Epithelial cell of prostate (primary cell): Measurements from ENCODE around the gene PHLDA2.

Experiments used
- DNase-seq: peaks from one replicate; pipeline ENCODE4 v3.0.0-alpha.2; 2011; ENCODE audit warnings: low read depth, low spot score
- H3K27ac ChIP-seq: fragments of 450-650 bp; 2 replicates; pipeline ENCODE4 v1.5.1; 2017; ENCODE audit warnings: mild to moderate bottlenecking

Gene PHLDA2

GRCh38 chr11:2931420-2931746 is 2.2 kb upstream of the PHLDA2 start:
- peak overlapping the region; percentile 98 for H3K27ac ChIP-seq
- DNase-seq, result no peak

DNA sequence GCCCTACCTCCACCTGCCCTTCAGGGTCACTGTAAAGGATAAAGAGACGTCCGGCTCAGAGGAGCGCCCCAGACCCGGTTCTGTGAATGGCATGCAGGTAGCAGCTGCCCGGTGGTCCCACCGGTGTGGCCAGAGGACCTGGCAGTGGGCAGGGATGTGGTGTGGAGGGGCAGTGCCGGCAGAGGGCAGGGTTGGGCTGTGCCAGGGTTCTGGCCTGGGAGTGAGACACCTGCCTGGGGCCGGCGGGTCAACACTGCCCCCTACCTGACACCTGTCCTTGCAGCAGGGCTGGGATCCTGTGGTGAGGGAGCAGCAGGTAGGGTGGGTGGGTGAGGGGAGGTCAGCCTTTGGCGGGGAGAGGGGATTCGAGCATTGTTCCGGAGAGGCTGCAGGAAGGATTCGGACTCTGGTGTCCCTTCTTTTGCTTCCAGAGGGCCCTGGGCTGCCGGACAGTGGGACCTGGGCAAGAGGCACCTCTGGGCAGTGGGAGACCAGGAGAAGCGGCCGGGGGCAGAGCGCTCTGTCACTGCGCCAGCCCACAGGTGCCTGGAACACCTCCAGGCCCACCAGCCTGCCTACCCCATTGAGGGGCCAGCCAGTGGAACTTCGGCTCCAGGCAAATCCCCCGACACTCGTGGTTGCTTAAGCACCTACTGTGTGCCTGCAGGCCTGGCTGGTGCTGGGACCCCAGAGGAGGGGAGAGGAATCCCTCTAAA is 1.6 kb upstream of the PHLDA2 start:
- H3K27ac ChIP-seq, result peak overlapping the region; percentile 99
- DNase-seq, result no peak

DNA sequence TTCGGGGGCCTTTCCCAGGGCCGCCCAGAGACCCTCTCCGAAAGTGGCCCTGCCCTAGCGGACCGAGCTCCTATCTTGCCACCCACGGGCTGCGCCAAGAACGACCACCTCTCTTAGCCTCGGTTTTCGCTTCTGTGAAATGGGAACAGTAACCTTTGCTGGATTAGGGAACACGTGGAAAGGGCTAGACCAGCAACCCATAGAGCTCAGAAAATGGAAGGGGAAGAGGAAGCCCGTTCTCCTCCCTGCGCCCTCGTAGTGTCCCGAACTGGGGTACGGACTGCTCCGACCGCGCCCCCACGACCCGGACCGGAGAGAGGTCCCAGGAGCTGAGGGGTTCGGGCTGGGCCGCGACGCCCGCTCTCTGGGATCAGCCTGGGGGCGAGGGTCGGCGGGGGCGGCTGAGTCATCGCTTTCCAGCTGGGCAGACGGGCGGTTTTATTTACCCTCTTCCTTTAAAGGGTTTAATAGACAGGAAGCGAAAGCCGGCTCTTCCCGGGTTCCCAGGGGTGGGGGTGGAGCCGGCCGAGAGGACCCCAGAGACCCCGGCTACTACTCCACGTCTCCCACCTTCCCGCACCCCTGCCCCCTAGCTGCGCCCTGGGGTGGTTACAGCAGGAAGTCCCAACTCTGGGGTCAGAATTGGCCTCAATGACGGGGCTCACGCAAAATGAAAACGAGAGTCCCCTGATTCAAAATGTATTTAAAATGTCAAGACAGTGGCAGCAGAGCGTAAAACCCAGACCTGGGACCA is 907 bp upstream of the PHLDA2 start:
- no peak for DNase-seq
- H3K27ac ChIP-seq, result peak overlapping the region; percentile 99

GRCh38 chr11:2929531-2929949 is 320 bp upstream of the PHLDA2 start:
- H3K27ac ChIP-seq, result peak overlapping the region; percentile 99
- DNase-seq, result no peak

GRCh38 chr11:2927851-2928604 is 1.2 kb downstream of the PHLDA2 start:
- peak overlapping the region; percentile 99 for H3K27ac ChIP-seq
- DNase-seq, result no peak

- DNase-seq, result no peak
- H3K27ac ChIP-seq, result peak overlapping the region; percentile 99
These were observed 2.0 kb downstream of the PHLDA2 start for GRCh38 chr11:2927121-2927800.

- DNase-seq, result no peak
- H3K27ac ChIP-seq, result no peak overlapping the region
These were observed 2.6 kb downstream of the PHLDA2 start for GRCh38 chr11:2926611-2927051.

DNA sequence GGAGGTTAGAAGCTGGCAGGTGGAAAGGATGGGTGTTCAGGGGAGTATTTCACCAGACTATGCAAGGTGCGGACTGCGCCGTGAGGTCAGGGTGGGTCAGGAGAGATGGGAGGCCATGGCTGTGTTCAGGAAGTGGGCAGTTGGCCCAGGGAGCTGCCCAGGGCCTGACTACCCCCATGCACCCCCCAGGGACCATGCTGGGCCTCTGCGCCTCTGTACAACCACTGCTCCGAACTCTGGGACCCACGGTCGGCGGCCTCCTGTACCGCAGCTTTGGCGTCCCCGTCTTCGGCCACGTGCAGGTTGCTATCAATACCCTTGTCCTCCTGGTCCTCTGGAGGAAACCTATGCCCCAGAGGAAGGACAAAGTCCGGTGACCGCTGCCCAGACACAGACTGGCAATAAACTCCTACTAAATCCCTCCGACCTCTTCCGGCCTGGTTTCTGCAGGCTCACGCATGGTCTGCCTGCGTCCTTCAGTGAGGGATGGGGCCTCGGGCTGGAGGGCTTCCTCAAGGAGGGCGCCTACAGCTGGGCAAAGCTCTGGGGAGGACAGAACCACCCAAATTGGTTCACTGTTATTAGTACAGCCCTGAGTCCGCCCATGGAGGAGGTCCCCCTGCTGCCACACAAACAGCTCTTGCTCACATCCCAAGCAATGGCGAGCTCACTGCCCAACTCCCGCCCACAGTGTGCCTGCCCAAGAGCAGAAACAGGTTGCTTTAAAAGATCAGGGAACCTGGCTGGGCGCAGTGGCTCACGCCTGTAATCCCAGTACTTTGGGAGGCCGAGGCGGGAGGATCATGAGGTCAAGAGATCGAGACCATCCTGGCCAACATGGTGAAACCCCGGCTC is 4.2 kb downstream of the PHLDA2 start:
- no peak for DNase-seq
- no peak overlapping the region for H3K27ac ChIP-seq

DNA sequence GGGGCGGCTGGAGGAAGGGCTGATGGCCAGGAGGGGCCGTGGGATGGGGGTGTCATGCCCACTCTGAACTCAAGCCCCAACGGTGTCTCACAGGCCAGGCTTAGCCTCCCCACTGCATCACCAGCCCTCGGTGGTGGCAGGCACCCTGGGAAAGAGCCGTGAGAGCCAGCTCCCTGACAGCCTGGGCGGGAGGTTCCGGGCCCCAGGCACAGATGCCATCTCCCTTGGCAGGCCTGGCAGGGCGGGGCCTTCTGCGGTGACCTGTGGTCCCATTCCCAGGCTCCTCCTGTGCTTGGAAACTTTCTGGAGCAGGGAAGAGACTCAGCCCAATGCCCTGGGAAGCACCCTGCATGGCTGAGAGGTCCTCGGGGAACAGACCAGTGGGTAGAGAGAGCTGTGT is 4.8 kb downstream of the PHLDA2 start:
- DNase-seq, result no peak
- no peak overlapping the region for H3K27ac ChIP-seq

- no peak overlapping the region for H3K27ac ChIP-seq
- DNase-seq, result no peak
These were observed 5.5 kb downstream of the PHLDA2 start for GRCh38 chr11:2923446-2924375.

GRCh38 chr11:2922655-2923054 is 6.6 kb downstream of the PHLDA2 start:
- no peak for DNase-seq
- H3K27ac ChIP-seq, result no peak overlapping the region

DNA sequence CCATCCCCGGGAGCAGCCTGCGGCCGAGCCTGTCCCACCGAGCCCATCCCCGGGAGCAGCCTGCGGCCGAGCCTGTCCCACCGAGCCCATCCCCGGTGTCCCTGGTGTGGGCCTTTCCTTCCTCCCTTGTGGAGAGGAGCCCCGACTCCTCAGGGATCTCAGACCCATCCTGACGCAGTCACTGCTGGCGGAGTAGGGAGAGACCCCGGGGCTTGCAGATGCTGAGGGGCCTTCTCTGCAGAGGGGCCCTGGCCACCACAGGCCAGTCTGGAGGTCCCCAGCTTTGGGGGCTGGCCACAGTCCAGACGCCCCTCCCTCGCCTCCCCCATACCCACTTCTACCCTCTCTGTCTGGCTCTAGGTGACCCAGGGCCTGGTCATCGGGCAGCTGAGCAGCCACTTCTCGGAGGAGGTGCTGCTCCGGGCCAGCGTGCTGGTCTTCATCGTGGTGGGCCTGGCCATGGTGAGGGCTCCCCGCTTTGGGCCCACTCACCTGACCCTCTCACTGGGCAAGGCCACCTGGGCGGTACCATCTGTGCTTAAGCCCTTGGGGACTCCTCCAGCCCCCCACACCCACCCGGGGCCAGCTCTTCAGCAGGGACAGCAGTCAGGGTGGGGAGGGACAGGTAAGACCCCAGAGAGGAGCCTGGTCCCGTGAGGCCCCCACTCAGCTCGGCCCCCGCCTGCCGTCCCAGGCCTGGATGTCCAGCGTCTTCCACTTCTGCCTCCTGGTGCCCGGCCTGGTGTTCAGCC is 7.3 kb downstream of the PHLDA2 start:
- no peak overlapping the region for H3K27ac ChIP-seq

DNA sequence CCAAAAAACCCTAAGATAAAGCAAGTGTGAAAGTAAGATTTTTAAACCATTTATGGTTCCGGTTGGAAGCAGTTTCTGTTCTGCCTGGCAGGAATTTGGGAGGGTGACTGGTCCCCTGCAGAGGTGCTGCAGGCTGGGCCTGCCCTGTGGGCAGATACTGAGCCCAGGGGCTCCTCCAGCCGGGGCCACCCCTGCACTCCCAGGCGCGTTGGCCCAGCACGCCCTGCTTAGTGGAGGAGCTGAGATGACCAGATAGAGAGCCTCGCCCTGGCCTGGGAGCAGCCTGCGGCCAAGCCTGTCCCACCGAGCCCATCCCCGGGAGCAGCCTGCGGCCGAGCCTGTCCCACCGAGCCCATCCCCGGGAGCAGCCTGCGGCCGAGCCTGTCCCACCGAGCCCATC is 8.0 kb downstream of the PHLDA2 start:
- no peak for DNase-seq
- no peak overlapping the region for H3K27ac ChIP-seq

More for the DNA sequence above, 7.3 kb downstream of the PHLDA2 start:
- DNase-seq, result no peak

- no peak overlapping the region for H3K27ac ChIP-seq
- DNase-seq, result no peak
These were observed 8.9 kb downstream of the PHLDA2 start for GRCh38 chr11:2920343-2920742.

GRCh38 chr11:2919837-2920236 is 9.4 kb downstream of the PHLDA2 start:
- DNase-seq, result no peak
- H3K27ac ChIP-seq, result no peak overlapping the region

DNA sequence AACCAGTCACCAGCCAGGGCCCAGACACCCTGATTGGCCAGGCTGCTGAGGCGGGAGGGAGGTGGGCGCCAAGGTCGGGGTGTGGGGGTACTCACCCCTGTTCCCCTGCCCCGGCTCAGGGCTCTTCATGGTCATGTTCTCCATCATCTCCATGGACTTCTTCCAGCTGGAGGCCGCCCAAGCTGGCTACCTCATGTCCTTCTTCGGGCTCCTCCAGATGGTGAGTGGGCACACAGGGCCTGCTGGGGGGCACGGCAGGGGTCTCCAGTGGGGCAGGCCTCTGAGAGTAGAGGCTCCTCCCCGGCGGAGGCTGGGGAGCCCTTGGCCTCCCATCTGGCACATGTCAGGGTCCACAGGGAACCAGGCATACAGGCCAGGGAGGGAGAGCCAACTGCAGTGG is 10.0 kb downstream of the PHLDA2 start:
- DNase-seq, result no peak
- no peak overlapping the region for H3K27ac ChIP-seq

- no peak for DNase-seq
- H3K27ac ChIP-seq, result no peak overlapping the region
These were observed 11.3 kb downstream of the PHLDA2 start for GRCh38 chr11:2917842-2918490.
